Uterus (tissue), 4 donors: ENCODE measurements around the gene SERPINA6. TPM values are rescaled to one million over a fixed set of nuclear protein-coding genes. Genes with fewer than 3 reads are reported as not detected.

ENCODE experiments used
- DNase-seq, 2 donors: peaks; one replicate each; pipeline ENCODE4 v3.0.0-alpha.2; 2019 to 2020
- H3K27ac ChIP-seq, 2 donors: fragments of 200-600 bp; sonication (generic); 1 replicate in 1 of 2; 2 replicates in 1 of 2; pipeline ENCODE4 v1.5.1; 2016 to 2018
- H3K27me3 ChIP-seq, 2 donors: fragments of 200-600 bp; sonication (generic); one replicate each; pipeline ENCODE4 v1.5.1; 2018 to 2019; ENCODE audit warnings: control low read depth in 1 of 2
- H3K36me3 ChIP-seq, 2 donors: fragments of 200-600 bp; sonication (generic); one replicate each; pipeline ENCODE4 v1.5.1; 2019; ENCODE audit warnings: control low read depth in 1 of 2
- H3K4me1 ChIP-seq, 2 donors: fragments of 200-600 bp; sonication (generic); one replicate each; pipeline ENCODE4 v1.5.1; 2018 to 2019; ENCODE audit warnings: control low read depth in 1 of 2
- H3K4me3 ChIP-seq, 2 donors: fragments of 200-600 bp; sonication (generic); 1 replicate in 1 of 2; 2 replicates in 1 of 2; pipeline ENCODE4 v1.5.1; 2018 to 2019; ENCODE audit warnings: mild to moderate bottlenecking in 1 of 2
- H3K9me3 ChIP-seq, 2 donors: fragments of 200-600 bp; sonication (generic); one replicate each; pipeline ENCODE4 v1.5.1; 2019; ENCODE audit warnings: control low read depth in 1 of 2
- POLR2A ChIP-seq, 2 donors: fragments of 450-650 bp; IDR thresholded peaks; one replicate each; pipeline ENCODE4 v1.6.1; 2016; ENCODE audit warnings: antibody characterized with exemption in 2 of 2, mild to moderate bottlenecking in 1 of 2, moderate library complexity in 1 of 2
- intact Hi-C: fragments of 100-400 bp; cut with DNase I; formaldehyde crosslinking; loops from one replicate; pipeline ENCODE4 v1.15.1; 2023; ENCODE audit warnings: low total_unique reads
- total RNA-seq, 4 donors: library from RNA; depleted of rRNA in 3 of 4; stranded (reverse); fragments of >200 nt in 3 of 4; gene quantifications; one replicate each; pipeline versions ENCODE4 v1.1.0 to v1.2.4, GENCODE V29; 2014 to 2023
- TF ChIP-seq, protein P1 (sequence below), 4 experiments: fragments of 200-600 bp in 2 of 4; fragments of 450-650 bp in 2 of 4; sonication (generic) in 2 of 4; IDR thresholded peaks; one replicate each; pipeline ENCODE4 v1.5.1; 2016 to 2019; ENCODE audit warnings: antibody characterized with exemption in 4 of 4, mild to moderate bottlenecking in 2 of 4, moderate library complexity in 1 of 4
- donor health status: DM: yes; HTN: yes; CAD: no.

Gene SERPINA6
- total RNA-seq, 4 donors from 2014 or later: 0.76 TPM; not detected in 3

DNA sequence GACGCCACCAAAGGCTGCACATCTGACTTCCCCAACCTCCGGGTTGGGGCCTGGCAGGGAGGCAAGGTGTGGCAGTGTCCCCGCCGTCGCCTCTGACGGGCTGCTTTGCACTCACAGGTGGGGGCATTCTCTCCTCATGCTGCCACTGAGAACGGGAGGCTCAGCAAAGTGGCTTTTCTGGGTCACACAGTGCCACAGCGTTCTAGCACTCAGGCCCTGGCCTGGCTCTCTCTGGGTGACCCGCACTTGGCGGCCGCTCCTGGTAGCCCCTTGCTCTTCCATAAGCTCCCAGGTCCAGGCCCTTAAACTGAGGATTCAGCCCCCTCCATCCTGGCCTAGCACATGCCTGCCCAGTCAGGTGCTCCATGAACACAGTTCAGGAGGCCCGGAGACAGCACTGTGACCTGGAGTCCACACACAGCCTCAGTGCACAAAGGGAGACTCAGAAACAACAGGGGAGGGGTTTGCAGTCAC is 40.1 kb upstream of the SERPINA6 start:
- no peak overlapping the region for H3K4me3 ChIP-seq
- H3K9me3 ChIP-seq: no peaks in the 10 kb centered on the region
- no peak for TF ChIP-seq POLR2A (IDR thresholded peaks at IDR 0.05)
- TF ChIP-seq, protein P1, sequence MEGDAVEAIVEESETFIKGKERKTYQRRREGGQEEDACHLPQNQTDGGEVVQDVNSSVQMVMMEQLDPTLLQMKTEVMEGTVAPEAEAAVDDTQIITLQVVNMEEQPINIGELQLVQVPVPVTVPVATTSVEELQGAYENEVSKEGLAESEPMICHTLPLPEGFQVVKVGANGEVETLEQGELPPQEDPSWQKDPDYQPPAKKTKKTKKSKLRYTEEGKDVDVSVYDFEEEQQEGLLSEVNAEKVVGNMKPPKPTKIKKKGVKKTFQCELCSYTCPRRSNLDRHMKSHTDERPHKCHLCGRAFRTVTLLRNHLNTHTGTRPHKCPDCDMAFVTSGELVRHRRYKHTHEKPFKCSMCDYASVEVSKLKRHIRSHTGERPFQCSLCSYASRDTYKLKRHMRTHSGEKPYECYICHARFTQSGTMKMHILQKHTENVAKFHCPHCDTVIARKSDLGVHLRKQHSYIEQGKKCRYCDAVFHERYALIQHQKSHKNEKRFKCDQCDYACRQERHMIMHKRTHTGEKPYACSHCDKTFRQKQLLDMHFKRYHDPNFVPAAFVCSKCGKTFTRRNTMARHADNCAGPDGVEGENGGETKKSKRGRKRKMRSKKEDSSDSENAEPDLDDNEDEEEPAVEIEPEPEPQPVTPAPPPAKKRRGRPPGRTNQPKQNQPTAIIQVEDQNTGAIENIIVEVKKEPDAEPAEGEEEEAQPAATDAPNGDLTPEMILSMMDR (IDR thresholded peaks at IDR 0.05): no peak
- intact Hi-C loops: loop anchor here (2.0 kb wide), 1 partner anchor 16 kb away; no protein-coding TSS in a partner anchor
- H3K27me3 ChIP-seq: no peaks in the 10 kb centered on the region
- no peaks in the 10 kb centered on the region for H3K36me3 ChIP-seq
- H3K4me1 ChIP-seq: no peaks in the 10 kb centered on the region
- no peak overlapping the region for H3K27ac ChIP-seq
- no peak for DNase-seq

DNA sequence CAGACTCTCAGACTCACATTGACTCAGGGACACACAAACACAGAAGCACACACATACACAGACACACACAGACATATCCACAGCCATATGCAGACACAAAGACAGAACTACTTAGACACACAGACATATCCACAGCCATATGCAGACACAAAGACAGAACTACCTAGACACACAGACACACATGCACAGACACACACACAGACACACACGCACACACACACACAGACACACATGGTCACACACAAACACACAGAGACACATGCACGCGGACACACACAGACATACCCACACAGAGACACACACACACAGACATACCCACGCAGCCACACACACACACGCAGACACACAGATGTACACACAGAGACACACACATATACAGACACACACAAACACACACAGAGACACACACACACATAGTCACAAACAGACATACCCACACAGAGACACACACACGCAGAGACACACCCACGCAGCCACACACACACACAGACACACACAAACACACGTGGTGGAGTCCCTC is 39.5 kb upstream of the SERPINA6 start:
- H3K9me3 ChIP-seq: no peaks in the 10 kb centered on the region
- H3K27me3 ChIP-seq: no peaks in the 10 kb centered on the region
- H3K36me3 ChIP-seq: no peaks in the 10 kb centered on the region
- H3K4me1 ChIP-seq: no peaks in the 10 kb centered on the region
- no peak for DNase-seq
- TF ChIP-seq POLR2A (IDR thresholded peaks at IDR 0.05): no peak
- TF ChIP-seq, protein P1 (IDR thresholded peaks at IDR 0.05): no peak
- no peak overlapping the region for H3K4me3 ChIP-seq
- intact Hi-C loops: loop anchor here (2.0 kb wide), 1 partner anchor 16 kb away; no protein-coding TSS in a partner anchor
- no peak overlapping the region for H3K27ac ChIP-seq

DNA sequence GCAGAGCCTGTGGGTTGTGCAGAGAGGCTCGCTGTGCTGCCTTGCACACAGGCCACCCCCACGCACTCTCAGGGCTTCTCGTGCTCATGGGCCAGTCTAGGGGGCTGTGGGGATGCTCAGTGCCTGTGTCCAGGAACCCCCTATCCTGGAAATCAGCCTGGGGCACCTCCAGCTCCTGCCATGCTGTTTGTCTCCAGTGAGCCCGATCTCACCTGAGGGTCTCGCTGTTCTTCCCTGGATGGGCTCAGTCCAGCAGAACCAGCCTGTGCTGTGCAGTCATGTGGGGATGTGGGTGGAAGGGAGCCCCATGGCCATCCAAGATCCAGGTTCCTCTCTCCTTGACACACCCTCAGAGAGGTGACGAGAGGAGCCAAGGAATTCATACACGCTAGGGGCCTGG is 38.5 kb upstream of the SERPINA6 start:
- TF ChIP-seq POLR2A (IDR thresholded peaks at IDR 0.05): no peak
- TF ChIP-seq, protein P1 (IDR thresholded peaks at IDR 0.05): no peak
- intact Hi-C loops: loop anchor here (2.0 kb wide), 1 partner anchor 17 kb away; no protein-coding TSS in a partner anchor
- Histone ChIP-seq H3K36me3 (no peaks in the 10 kb centered on the region), H3K27me3 (no peaks in the 10 kb centered on the region), H3K27ac (no peak overlapping the region), H3K4me3 (no peak overlapping the region), H3K4me1 (no peaks in the 10 kb centered on the region), H3K9me3 (no peaks in the 10 kb centered on the region)
- no peak for DNase-seq

DNA sequence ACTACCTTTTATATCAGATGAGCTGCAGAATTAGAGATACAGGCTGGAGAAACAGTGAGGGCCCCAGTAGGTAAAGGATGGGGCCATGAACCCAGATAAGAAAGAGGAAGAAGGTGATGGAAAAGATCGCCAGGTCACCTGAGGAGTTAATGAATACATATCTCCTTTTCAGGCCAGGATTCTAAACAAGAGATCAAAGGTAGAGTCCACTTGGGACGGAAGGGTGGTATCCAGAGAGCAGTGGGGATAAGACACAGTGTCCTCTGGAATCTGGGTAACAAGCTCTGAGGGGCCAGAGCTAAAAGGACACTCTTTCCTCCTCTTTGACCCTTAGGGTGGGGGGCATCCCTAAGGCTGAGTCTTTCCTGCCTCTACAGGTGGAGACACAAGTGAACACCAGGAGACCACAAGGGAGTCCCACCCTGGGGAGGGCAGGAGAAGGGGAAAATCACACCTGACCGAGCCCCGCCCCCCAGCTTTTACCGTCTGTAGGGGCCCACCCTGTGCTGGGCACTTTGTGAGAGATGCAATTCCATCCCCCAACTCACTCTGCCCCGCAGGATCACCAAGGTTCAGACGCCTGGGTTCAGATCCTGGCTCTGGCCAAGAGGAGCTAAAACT is 37.9 kb upstream of the SERPINA6 start:
- TF ChIP-seq, protein P1 (IDR thresholded peaks at IDR 0.05): no peak
- TF ChIP-seq POLR2A (IDR thresholded peaks at IDR 0.05): no peak

DNA sequence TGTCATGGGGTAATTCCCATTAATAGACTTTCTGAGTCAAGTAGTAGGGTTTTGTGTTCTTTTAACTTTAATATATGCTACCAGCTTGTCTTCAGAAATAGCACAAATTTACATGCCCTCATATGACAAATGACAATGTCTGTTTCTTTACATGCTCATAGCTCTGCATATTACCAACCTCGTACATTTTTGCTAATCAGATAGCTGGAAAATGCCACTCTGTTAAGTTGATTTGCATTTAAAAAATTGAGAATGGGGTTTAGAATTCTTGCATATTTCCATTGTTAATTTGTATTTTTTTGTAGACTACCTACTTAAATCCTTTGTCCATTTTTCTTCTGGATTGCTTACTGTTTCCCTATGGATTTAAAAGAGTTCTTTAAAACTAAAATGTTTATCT is 34.0 kb upstream of the SERPINA6 start:
- no peak for DNase-seq
- intact Hi-C loops: no loop called here
- H3K36me3 ChIP-seq: no peaks in the 10 kb centered on the region
- H3K9me3 ChIP-seq: no peaks in the 10 kb centered on the region
- H3K27ac ChIP-seq: no peak overlapping the region
- H3K4me3 ChIP-seq: no peak overlapping the region
- no peaks in the 10 kb centered on the region for H3K27me3 ChIP-seq
- TF ChIP-seq, protein P1 (IDR thresholded peaks at IDR 0.05): no peak
- TF ChIP-seq POLR2A (IDR thresholded peaks at IDR 0.05): no peak
- no peaks in the 10 kb centered on the region for H3K4me1 ChIP-seq

More for the DNA sequence above, 37.9 kb upstream of the SERPINA6 start:
- intact Hi-C loops: no loop called here
- Histone ChIP-seq H3K27me3 (no peaks in the 10 kb centered on the region), H3K4me1 (no peaks in the 10 kb centered on the region), H3K4me3 (no peak overlapping the region), H3K9me3 (no peaks in the 10 kb centered on the region), H3K27ac (no peak overlapping the region), H3K36me3 (no peaks in the 10 kb centered on the region)
- no peak for DNase-seq
